Osteocyte (in vitro differentiated cells): ENCODE measurements around the gene FAM227A. TPM values are rescaled to one million over a fixed set of nuclear protein-coding genes. Genes with fewer than 3 reads are reported as not detected.
A peak's percentile ranks its signal among the peaks of the same experiment; 100 is the strongest.

ENCODE experiments used
- DNase-seq: peaks from one replicate; pipeline ENCODE4 v3.0.0; 2021; ENCODE audit warnings: mixed read lengths; ENCODE audit not compliant: unreplicated experiment; ENCODE audit errors: extremely low spot score
- H3K27ac Mint-ChIP-seq: one replicate; pipeline ENCODE4 v1.8.0; 2021; ENCODE audit warnings: mild to moderate bottlenecking, mixed read lengths; ENCODE audit not compliant: unreplicated experiment
- H3K27me3 Mint-ChIP-seq: one replicate; pipeline ENCODE4 v1.8.0; 2021; ENCODE audit warnings: mixed read lengths; ENCODE audit not compliant: unreplicated experiment
- H3K36me3 Mint-ChIP-seq: one replicate; pipeline ENCODE4 v1.8.0; 2021; ENCODE audit warnings: mixed read lengths; ENCODE audit not compliant: unreplicated experiment
- H3K4me1 Mint-ChIP-seq: one replicate; pipeline ENCODE4 v1.8.0; 2021; ENCODE audit warnings: mixed read lengths; ENCODE audit not compliant: unreplicated experiment
- H3K4me3 Mint-ChIP-seq: one replicate; pipeline ENCODE4 v1.8.0; 2021; ENCODE audit warnings: mild to moderate bottlenecking, moderate library complexity, mixed read lengths; ENCODE audit not compliant: unreplicated experiment
- H3K9me3 Mint-ChIP-seq: one replicate; pipeline ENCODE4 v1.8.0; 2021; ENCODE audit warnings: mixed read lengths; ENCODE audit not compliant: unreplicated experiment
- CTCF ChIP-seq: fragments of 200-600 bp; sonication (generic); IDR thresholded peaks from 2 replicates; pipeline ENCODE4 v1.5.0; 2021; ENCODE audit warnings: antibody characterized with exemption, mild to moderate bottlenecking, moderate library complexity
- total RNA-seq: library from RNA; stranded (reverse); gene quantifications from 2 replicates; pipeline ENCODE4 v1.2.1, GENCODE V29; 2021

FAM227A gene
- total RNA-seq, 1 donor from 2014 or later = 2.7 TPM

- Mint-ChIP-seq H3K4me1 (peaks cover 30% of the 10 kb centered on the region), H3K27ac (no peak overlapping the region), H3K27me3 (peaks cover 8% of the 10 kb centered on the region), H3K9me3 (no peaks in the 10 kb centered on the region), H3K36me3 (no peaks in the 10 kb centered on the region), H3K4me3 (peak overlapping the region; percentile 89)
- no peak for DNase-seq
- TF ChIP-seq CTCF = no peak
These were observed 86.8 kb downstream of the FAM227A start for GRCh38 chr22:38569181-38569971.

GRCh38 chr22:38567531-38568285 is 88.5 kb downstream of the FAM227A start:
- H3K27ac Mint-ChIP-seq = peak overlapping the region; percentile 16
- peaks cover 30% of the 10 kb centered on the region for H3K4me1 Mint-ChIP-seq
- no peaks in the 10 kb centered on the region for H3K36me3 Mint-ChIP-seq
- H3K27me3 Mint-ChIP-seq = no peaks in the 10 kb centered on the region
- TF ChIP-seq CTCF = no peak
- no peak overlapping the region for H3K4me3 Mint-ChIP-seq
- no peak for DNase-seq
- no peaks in the 10 kb centered on the region for H3K9me3 Mint-ChIP-seq

- no peaks in the 10 kb centered on the region for H3K9me3 Mint-ChIP-seq
- no peak for TF ChIP-seq CTCF
- H3K4me3 Mint-ChIP-seq = no peak overlapping the region
- peak overlapping the region; percentile 42 for H3K27ac Mint-ChIP-seq
- H3K4me1 Mint-ChIP-seq = peaks cover 30% of the 10 kb centered on the region
- H3K27me3 Mint-ChIP-seq = no peaks in the 10 kb centered on the region
- DNase-seq = no peak
- no peaks in the 10 kb centered on the region for H3K36me3 Mint-ChIP-seq
These were observed 89.3 kb downstream of the FAM227A start for GRCh38 chr22:38566726-38567504.

GRCh38 chr22:38565441-38565840 is 90.8 kb downstream of the FAM227A start:
- no peak for TF ChIP-seq CTCF
- H3K27ac Mint-ChIP-seq = no peak overlapping the region
- H3K36me3 Mint-ChIP-seq = no peaks in the 10 kb centered on the region
- DNase-seq = no peak
- no peaks in the 10 kb centered on the region for H3K9me3 Mint-ChIP-seq
- no peaks in the 10 kb centered on the region for H3K27me3 Mint-ChIP-seq
- peaks cover 18% of the 10 kb centered on the region for H3K4me1 Mint-ChIP-seq
- H3K4me3 Mint-ChIP-seq = no peak overlapping the region
